HG03378 (cell line): ENCODE data around the gene RAD9B.
A peak's percentile ranks its signal among the peaks of the same experiment; 100 is the strongest.
"Not testable (repeated sequence)": the region's sequence is repeated elsewhere in the genome, so short reads cannot be mapped to it uniquely, and the experiment has no call there.

Experiments used
- ATAC-seq: cut with Tn5 transposase; IDR thresholded peaks from one replicate; pipeline ENCODE4 v1.9.1; 2021; ENCODE audit warnings: mild to moderate bottlenecking, moderate library complexity; ENCODE audit not compliant: unreplicated experiment

RAD9B gene

GRCh38 chr12:110520876-110521712 is 19.0 kb downstream of the RAD9B start:
- ATAC-seq: not testable (repeated sequence)

- ATAC-seq: no peak
Measured at GRCh38 chr12:110528277-110528839, 26.2 kb downstream of the RAD9B start.

DNA sequence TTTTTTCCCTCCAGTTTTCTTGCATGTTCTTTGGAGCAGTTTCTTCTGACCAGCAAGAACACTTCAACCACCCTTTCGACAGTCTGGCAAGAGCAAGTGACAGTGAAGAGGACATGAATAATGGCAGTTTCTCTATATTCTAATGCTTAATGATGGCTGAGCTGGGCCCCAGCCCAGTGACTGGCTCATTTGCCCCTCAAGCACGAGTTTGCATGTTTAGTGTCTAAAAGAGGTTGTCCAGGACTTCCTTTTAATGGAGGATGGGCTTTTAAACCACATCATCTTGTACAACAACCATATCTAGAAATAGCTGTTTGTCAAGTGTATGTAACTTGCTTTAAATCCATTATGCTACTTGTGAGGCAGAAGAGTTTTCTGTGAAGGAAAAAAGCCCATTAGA is 28.4 kb downstream of the RAD9B start:
- ATAC-seq: no peak

- ATAC-seq: peak; percentile 82
Measured at GRCh38 chr12:110531741-110532333, 29.7 kb downstream of the RAD9B start.

DNA sequence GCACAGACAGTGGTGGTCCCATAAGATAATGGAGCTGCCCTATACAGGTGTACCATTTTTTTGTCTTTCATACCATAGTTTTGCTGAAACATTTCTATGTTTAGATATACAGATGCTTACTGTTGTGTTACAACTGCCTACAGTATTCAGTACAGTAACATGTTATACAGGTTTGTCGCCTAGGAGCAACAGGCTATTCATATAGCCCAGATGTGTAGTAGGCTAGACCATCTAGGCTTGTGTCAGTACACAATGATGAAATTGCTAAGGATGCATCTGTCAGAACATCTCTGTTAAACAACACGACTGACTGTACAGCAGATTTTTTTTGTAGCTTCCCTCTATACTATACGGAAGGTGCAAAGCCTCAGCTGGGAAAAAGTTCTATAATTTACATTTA is 30.5 kb downstream of the RAD9B start:
- ATAC-seq: no peak

- ATAC-seq: no peak
Measured at GRCh38 chr12:110533607-110534006, 31.5 kb downstream of the RAD9B start.

GRCh38 chr12:110534811-110535210 is 32.7 kb downstream of the RAD9B start:
- ATAC-seq: no peak

GRCh38 chr12:110536834-110537604 is 34.9 kb downstream of the RAD9B start:
- no peak for ATAC-seq

GRCh38 chr12:110537605-110538409 is 35.7 kb downstream of the RAD9B start:
- ATAC-seq: no peak

DNA sequence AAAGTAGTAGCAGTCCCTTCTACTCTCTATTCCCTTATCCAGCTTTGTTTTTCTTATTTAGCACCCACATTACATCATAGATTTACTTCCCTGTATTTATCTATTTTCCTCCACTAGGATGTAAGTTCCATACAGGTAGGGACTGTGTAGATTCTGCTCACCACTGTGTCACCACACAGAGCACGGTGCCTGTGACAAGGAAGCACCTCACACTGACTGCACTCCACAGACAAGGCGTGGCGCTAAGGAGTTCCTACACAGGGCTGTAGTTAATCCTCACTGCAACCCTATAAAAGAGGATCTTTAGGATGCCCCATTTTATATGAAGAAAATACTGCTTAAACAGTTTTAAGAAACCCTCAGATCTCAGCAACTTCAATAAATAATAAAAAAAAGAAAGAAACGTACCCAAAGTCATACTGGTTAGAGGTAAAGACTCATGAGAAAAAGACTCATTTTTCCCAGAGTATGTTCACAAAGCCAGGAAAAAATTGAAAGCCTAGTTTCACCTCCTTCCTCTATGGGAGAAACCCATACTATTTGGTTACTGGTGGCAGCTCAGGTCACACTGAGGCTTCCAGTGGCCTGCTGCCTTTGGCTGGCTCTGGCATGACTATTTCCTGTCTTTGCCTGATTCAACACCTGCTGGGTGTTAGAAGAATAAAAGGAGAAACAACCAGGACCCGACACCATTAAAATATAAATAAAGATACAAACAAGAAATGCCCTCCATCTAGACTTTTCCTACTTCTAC is 36.9 kb downstream of the RAD9B start:
- ATAC-seq: no peak

DNA sequence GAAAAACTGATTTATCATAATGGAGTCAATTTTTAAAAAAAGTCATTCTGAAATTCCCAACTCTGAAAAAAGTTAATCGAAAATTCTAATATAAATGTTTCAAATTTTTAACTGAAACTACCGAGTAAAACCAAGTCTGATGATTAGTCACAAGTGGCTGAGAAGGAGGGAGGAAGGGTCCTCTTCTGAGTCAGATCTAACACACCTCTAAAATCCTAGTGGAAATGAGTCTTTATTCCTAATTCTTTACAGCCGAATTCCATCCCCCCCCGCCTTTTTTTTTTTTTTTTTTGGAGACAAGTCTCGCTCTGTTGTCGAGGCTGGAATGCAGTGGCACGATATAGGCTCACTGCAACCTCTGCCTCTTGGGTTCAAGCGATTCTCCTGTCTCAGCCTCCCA is 37.9 kb downstream of the RAD9B start:
- no peak for ATAC-seq

- no peak for ATAC-seq
Measured at GRCh38 chr12:110543252-110543959, 41.3 kb downstream of the RAD9B start.

DNA sequence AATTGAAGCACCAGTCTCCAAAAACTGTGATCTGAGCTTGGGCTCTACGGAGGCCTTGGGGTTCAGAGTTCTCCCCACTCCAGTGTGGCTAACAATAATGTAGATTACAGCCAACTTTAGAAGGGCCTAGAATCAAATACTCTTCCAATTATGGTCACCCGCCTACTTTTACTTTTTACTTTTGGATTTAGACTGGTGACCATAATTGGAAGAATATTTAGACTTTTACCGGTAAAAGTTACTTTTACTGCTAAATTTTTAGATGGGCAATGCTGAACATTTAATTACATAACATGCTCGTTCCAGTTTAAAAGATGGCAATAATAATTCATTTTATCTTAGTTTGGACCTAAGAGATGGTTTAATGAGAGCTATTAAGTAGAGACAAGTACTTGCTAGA is 41.8 kb downstream of the RAD9B start:
- ATAC-seq: no peak

- ATAC-seq: not testable (repeated sequence)
Measured at GRCh38 chr12:110545259-110545658, 43.1 kb downstream of the RAD9B start.

- no peak for ATAC-seq
Measured at GRCh38 chr12:110545812-110546211, 43.7 kb downstream of the RAD9B start.

GRCh38 chr12:110546339-110546738 is 44.2 kb downstream of the RAD9B start:
- no peak for ATAC-seq

DNA sequence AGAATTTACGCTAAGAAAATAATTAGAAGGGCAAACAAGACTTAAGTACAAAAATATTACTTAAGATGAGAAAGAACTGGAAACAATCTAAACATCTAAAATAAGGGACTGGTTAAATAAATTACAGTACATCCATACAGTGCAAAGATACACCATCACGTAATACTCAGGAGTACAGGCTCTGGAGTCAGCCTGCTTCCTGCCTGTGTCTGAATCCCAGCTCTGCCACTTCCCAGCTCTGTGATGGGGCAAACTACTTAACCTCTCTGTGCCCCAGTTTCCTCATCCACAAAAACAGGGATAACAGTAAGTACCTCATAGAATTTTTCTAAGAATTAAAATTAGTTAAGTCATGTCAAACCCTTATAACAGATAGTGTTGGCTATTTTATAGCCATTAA is 45.0 kb downstream of the RAD9B start:
- no peak for ATAC-seq

GRCh38 chr12:110548678-110549077 is 46.5 kb downstream of the RAD9B start:
- ATAC-seq: no peak

GRCh38 chr12:110549716-110550115 is 47.6 kb downstream of the RAD9B start:
- no peak for ATAC-seq
